Fibroblast of mammary gland (primary cell): ENCODE results near the gene TMPRSS6.

Experiments
- DNase-seq: peaks from one replicate; pipeline ENCODE4 v3.0.0-alpha.2; 2010; ENCODE audit warnings: low read depth
- H3K4me3 ChIP-seq: 2 replicates; pipeline ENCODE4 v1.5.1; 2011; ENCODE audit warnings: low read depth, mild to moderate bottlenecking, low read length, moderate library complexity; ENCODE audit not compliant: control insufficient read depth
- CTCF ChIP-seq: conservative IDR thresholded peaks from 2 replicates; pipeline ENCODE4 v1.5.1; 2011; ENCODE audit warnings: low read depth, low read length, inconsistent platforms; ENCODE audit not compliant: control insufficient read depth, insufficient read depth

Gene TMPRSS6

GRCh38 chr22:37050913-37051312 is 58.6 kb downstream of the TMPRSS6 start:
- DNase-seq, result no peak
- TF ChIP-seq CTCF, result no peak
- H3K4me3 ChIP-seq, result no peak overlapping the region

- no peak for DNase-seq
- TF ChIP-seq CTCF, result no peak
- no peak overlapping the region for H3K4me3 ChIP-seq
Measured at GRCh38 chr22:37049224-37049623, 60.3 kb downstream of the TMPRSS6 start.

- no peak for TF ChIP-seq CTCF
- no peak overlapping the region for H3K4me3 ChIP-seq
- DNase-seq, result no peak
Measured at GRCh38 chr22:37048133-37048532, 61.4 kb downstream of the TMPRSS6 start.

GRCh38 chr22:37047006-37047405 is 62.5 kb downstream of the TMPRSS6 start:
- no peak for TF ChIP-seq CTCF
- DNase-seq, result no peak

GRCh38 chr22:37046589-37046988 is 62.9 kb downstream of the TMPRSS6 start:
- no peak for DNase-seq
- H3K4me3 ChIP-seq, result no peak overlapping the region
- TF ChIP-seq CTCF, result no peak

More at GRCh38 chr22:37047006-37047405, 62.5 kb downstream of the TMPRSS6 start:
- no peak overlapping the region for H3K4me3 ChIP-seq

- peak; percentile 63 for TF ChIP-seq CTCF
- no peak overlapping the region for H3K4me3 ChIP-seq
- DNase-seq, result peak; percentile 46
Measured at GRCh38 chr22:37045958-37046357, 63.6 kb downstream of the TMPRSS6 start.
